GM19455 (cell line): ENCODE measurements around the gene MBNL2.

Experiments
- ATAC-seq: cut with Tn5 transposase; IDR thresholded peaks from one replicate; pipeline ENCODE4 v1.9.1; 2021; ENCODE audit not compliant: unreplicated experiment

The MBNL2 gene

DNA sequence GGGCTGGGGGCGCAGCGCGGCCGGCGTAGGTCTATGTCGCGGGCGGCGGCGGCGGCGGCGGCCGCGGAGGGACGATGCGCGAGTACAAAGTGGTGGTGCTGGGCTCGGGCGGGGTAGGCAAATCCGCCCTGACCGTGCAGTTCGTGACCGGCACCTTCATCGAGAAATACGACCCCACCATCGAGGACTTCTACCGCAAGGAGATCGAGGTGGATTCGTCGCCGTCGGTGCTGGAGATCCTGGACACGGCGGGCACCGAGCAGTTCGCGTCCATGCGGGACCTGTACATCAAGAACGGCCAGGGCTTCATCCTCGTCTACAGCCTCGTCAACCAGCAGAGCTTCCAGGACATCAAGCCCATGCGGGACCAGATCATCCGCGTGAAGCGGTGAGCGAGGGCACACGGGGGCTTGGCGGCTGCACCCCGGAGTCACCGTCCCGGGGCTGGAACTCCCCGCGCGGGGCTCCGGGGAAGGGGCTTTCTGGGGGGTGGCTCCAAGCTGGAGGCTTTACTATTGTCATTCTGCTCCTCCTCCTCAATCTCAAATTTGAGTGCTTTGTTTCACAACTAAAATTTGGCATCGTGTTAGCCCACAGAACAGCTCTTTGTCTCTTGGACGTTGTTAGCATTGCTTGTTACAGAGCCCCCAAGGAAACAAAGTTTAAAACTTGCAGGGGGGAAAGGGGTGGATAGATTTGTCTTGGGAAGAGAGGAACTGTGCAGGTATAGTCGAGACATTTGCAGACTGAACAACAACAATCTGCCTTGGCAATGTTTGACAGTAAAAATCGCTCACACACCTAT lies 212.5 kb downstream of the MBNL2 start:
- peak; percentile 5 for ATAC-seq

DNA sequence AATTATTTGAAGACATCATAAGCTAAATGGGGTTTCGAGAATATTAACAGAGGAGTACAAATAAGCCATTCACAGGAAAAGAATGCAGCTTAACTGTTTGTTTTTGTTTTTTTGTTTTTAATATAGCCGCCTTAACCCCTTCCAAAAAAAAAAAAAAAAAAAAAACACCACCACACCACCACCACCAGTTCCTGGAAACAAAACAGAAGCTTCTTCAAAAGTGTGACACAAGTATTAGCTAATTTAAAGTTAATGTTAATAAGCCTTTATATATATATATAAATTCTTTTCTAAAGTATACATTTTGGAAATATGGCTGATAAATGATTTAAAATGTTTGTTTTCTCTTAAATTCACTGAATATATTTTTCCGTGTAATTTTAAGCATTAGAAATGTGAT lies 213.2 kb downstream of the MBNL2 start:
- no peak for ATAC-seq

DNA sequence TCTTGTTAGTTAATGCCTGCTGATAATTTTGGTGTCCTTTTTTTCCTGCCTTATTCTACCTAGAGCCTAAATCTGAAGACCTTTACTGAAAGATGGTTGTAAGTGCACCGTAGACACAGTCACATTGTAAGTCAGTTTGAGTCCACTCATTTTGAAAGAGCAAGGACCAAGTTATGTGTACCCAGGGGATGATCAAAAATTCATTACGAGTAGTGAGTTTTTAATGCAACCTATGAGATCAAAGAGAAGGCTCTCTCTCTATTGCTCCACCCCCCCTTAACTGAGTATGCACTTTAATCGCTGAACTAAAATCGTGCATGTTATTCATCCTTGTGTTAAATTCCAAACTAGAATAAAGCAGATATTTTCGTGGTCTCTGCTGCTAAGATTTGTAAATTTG lies 213.7 kb downstream of the MBNL2 start:
- no peak for ATAC-seq

DNA sequence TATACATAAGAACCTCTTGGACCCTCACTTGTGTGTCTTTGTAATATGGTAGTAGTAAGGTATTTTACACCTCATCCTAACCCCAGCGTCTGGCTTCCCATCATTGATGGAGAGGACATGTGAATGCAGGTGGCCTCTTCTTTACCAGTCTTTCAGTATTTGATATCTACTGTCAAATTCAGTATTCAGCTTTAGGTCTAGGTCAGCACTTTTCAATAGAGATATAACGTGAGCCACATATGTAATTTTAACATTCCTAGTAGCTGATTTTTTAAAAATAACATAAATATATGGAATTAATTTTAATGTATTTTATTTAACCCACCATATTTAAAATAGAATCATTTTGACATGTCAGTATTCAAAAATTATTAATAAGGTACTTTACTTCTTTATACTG lies 214.7 kb downstream of the MBNL2 start:
- no peak for ATAC-seq

DNA sequence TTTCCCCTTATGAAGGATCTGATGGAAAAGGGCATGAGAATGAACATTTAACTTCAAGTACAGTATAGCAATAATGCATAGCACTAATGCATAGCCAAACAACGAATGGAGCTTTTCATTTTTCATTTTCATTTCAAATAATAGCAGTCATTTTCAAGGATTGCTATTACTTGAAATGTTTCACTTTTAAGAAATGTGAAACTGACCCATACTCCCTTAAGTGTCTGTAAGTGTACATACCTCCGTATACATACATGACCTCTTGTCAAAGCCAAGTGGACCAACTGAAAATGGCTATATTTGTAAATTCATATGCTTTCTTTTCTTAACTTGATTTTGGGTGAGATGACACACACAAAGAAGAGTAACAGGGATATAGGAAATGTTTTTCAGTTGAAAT lies 215.6 kb downstream of the MBNL2 start:
- no peak for ATAC-seq

DNA sequence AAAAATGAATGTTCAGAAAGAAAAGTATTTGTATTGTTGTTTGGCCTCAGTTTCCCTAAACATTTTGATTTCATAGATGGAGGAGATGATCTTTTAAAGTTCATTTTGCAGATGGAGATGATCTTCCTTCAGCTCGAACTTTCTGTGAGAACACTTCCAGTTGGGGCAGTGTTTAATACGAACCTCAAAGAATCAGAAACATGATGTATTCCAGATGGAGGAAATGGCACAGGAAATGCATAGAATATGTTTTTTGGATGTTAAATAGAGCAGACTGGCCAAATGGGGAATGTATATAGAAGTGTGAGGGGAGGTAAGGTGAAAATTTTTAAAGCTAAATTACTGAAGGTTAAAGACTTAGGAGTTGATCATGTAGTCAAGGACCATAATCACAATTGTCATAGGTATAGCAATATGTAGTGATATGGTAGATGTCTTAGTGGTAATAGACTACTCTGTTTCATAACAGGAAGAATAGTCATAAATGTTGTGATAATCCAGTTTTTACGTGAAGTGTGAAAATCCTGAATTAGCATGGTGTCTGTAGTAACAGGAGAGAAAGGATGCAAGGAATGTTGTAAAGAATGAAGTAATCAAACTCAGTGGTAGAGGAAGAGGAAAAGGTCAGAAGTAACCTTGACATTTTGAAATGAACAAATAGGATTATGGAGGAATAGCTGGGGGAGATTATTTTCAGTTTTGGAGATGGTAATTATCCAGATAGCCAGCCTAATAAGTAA lies 216.9 kb downstream of the MBNL2 start:
- ATAC-seq = no peak

DNA sequence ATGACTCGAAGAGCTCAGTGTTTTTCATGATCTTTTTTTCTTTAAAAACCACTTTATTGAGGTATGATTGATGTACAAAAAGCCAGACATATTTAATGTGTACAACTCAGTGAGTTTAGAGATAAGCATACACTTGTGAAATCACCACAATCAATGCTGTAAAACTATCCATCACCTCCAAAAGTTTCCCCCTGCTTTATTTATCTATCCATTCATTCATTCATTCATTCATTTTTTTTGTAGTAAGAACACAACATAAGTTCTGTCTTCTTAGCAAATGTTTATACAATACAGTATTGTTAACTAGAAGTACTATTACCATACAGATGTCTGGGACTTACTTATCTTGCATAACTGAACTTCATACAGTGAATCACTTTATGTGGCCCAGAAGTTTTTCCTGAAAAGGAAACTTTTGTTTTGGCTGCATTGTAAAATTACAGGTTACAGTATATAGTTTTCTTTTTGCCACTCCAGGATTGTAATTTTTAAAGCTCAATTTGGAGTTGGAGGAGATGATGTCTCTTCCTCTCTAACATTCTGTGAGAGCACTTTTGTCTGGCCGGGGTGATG lies 218.6 kb downstream of the MBNL2 start:
- ATAC-seq = no peak

DNA sequence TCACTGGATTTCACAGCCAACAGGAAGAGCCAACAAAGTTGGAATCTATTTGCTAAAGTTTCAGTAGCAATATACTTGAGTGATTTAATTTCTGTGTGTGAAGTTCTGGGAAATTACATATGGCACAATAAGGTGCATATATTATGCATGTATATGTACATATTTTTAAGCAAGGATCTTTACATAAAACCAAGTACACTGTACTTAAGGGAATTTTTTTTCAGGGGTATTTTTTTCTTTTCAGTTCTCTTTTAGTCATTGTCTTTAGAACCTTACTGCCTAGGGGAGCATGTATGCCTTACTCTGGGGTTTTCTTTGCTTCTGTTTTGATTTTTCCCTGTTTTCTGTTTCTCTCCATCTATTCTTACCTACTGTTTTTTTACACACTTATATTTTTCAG lies 219.2 kb downstream of the MBNL2 start:
- no peak for ATAC-seq
